ENCODE results near the gene FXYD2. TPM values are rescaled to one million over a fixed set of nuclear protein-coding genes. Genes with fewer than 3 reads are reported as not detected.
"Not testable (repeated sequence)": the region's sequence is repeated elsewhere in the genome, so short reads cannot be mapped to it uniquely, and the experiment has no call there.

Gene FXYD2
- total and polyA plus RNA-seq, 2 donors (not counting 3 experiments of a cell fraction or from before 2014, with no cell fraction given), result 0.99 to 1.8 TPM

DNA sequence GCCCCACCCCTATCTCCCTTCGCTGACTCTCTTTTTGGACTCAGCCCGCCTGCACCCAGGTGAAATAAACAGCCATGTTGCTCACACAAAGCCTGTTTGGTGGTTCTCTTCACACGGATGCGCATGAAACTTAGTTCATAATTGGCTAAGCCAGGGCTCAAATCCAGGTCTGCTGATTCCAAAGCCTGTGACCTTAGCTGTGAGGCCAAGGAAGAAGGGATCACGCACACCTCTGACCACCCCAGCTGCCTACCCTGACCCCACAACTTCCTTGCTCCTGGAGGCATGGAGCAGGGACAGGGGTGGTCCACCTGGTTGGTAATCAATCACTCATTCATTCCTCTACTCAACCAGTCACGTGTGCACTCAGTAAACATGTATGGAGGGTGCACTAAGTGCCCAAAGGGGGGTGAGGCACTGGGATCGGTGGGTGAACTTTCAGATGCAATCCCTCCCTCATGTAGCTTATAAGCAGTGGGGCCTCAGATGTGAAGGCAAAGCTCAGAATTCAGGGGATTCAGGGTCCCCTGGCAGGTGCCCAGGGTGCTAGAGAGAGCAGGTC lies 10.3 kb downstream of the FXYD2 start:
- dilution Hi-C loops (cut with MboI; ENCODE audit: extremely low pct_ligation_motif_present, low sequenced_read_pairs), result no loop called here
- BruUV-seq (replicated peaks), result no TSS peak

DNA sequence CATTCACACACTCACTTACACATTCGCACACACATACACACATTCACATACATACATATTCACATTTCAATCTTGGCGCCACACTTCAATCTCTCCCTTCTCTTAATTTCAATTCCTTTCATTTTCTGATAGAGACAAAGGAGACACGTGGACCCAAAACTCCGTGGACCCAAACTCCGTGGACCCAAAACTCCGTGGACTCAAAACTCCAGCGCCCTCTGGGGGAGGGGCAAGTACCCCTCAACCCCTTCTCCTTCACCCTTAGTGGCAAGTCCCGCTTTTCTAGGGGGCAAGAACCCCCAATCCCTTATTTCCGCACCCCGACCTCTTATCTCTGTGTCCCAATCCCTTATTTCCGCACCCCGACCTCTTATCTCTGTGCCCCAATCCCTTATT lies 14.5 kb downstream of the FXYD2 start:
- H3K27me3 ChIP-seq (ENCODE audit: control insufficient read depth in 2 of 2, insufficient read depth in 2 of 2, low read length in 2 of 2); H3K9ac ChIP-seq (replicated peaks; ENCODE audit: extremely low read depth, insufficient read depth, low read length); H3K36me3 ChIP-seq (ENCODE audit: control insufficient read depth in 2 of 2, extremely low read depth in 1 of 2, insufficient read depth in 2 of 2, low read length in 2 of 2); BruUV-seq (replicated peaks); H3K9me3 ChIP-seq (replicated peaks; ENCODE audit: control insufficient read depth, insufficient read depth, low read length); H3K9me1 ChIP-seq (replicated peaks; ENCODE audit: control insufficient read depth, extremely low read depth, insufficient read depth, low read length); FAIRE-seq; H2AFZ ChIP-seq (ENCODE audit: low read depth, low read length); dilution Hi-C loops (cut with MboI; ENCODE audit: extremely low pct_ligation_motif_present, low sequenced_read_pairs); H3K4me3 ChIP-seq (replicated peaks in 1 of 3; ENCODE audit: insufficient read depth in 1 of 3, low read depth in 1 of 3, low read length in 3 of 3); H4K20me1 ChIP-seq (replicated peaks; ENCODE audit: control insufficient read depth, extremely low read depth, insufficient read depth, low read length); H3K27ac ChIP-seq (ENCODE audit: insufficient read depth, low read depth, low read length); H3K4me1 ChIP-seq (ENCODE audit: control insufficient read depth, extremely low read depth, insufficient read depth, low read length); DNase-seq (ENCODE audit: low read depth, low spot score); POLR2A ChIA-PET; H3K4me2 ChIP-seq (ENCODE audit: insufficient read depth, low read length); H3K79me2 ChIP-seq (ENCODE audit: control insufficient read depth, insufficient read depth, low read length): not testable (repeated sequence)
- intact Hi-C loops (cut with micrococcal nuclease), result loop anchor here (10.0 kb wide), 1 partner anchor 575 kb away; the partner anchor contains the start of genes PCSK7 and RNF214
- CTCF ChIA-PET, result interaction anchor here (1.6 to 5.1 kb wide), 6 partner anchors 9 to 385 kb away, joined by 8 to 213 read pairs (median 118); partner anchors contain the start of gene FXYD2

More for the DNA sequence above, 10.3 kb downstream of the FXYD2 start:
- H3K27ac ChIP-seq (ENCODE audit: insufficient read depth, low read depth, low read length), result no peak overlapping the region
- no peak overlapping the region for H3K4me3 ChIP-seq (replicated peaks in 1 of 3; ENCODE audit: insufficient read depth in 1 of 3, low read depth in 1 of 3, low read length in 3 of 3)
- H3K79me2 ChIP-seq (ENCODE audit: control insufficient read depth, insufficient read depth, low read length), result no peaks in the 10 kb centered on the region
- no peaks in the 10 kb centered on the region for H3K9me1 ChIP-seq (replicated peaks; ENCODE audit: control insufficient read depth, extremely low read depth, insufficient read depth, low read length)
- H3K4me2 ChIP-seq (ENCODE audit: insufficient read depth, low read length), result no peak overlapping the region
- H3K9ac ChIP-seq (replicated peaks; ENCODE audit: extremely low read depth, insufficient read depth, low read length), result no peak overlapping the region
- no peak for TF ChIP-seq MYC (IDR thresholded peaks at IDR 0.05; ENCODE audit: low read depth, low read length)
- no peak for TF ChIP-seq EZH2 (IDR thresholded peaks at IDR 0.05; ENCODE audit: borderline replicate concordance, low read depth, low read length, severe bottlenecking)
- TF ChIP-seq POLR2AphosphoS5 (IDR thresholded peaks at IDR 0.05; ENCODE audit: insufficient read depth, low read depth, low read length), result no peak
- TF ChIP-seq, protein P1, sequence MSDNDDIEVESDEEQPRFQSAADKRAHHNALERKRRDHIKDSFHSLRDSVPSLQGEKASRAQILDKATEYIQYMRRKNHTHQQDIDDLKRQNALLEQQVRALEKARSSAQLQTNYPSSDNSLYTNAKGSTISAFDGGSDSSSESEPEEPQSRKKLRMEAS (IDR thresholded peaks at IDR 0.05; ENCODE audit: insufficient read depth, insufficient read length), result no peak
- no peak overlapping the region for H2AFZ ChIP-seq (ENCODE audit: low read depth, low read length)
- no peaks in the 10 kb centered on the region for H3K9me3 ChIP-seq (replicated peaks; ENCODE audit: control insufficient read depth, insufficient read depth, low read length)
- DNase-seq (ENCODE audit: low read depth, low spot score), result no peak
- peaks cover 0 to 1% of the 10 kb centered on the region in 2 experiments for H3K27me3 ChIP-seq (ENCODE audit: control insufficient read depth in 2 of 2, insufficient read depth in 2 of 2, low read length in 2 of 2)
- FAIRE-seq, result no peak
- intact Hi-C loops (cut with micrococcal nuclease), result loop anchor here (10.0 kb wide), 1 partner anchor 579 kb away; the partner anchor contains the start of genes PCSK7 and RNF214
- peaks cover 15% of the 10 kb centered on the region for H3K4me1 ChIP-seq (ENCODE audit: control insufficient read depth, extremely low read depth, insufficient read depth, low read length)
- H3K36me3 ChIP-seq (ENCODE audit: control insufficient read depth in 2 of 2, extremely low read depth in 1 of 2, insufficient read depth in 2 of 2, low read length in 2 of 2), result no peaks in the 10 kb centered on the region
- H4K20me1 ChIP-seq (replicated peaks; ENCODE audit: control insufficient read depth, extremely low read depth, insufficient read depth, low read length), result no peaks in the 10 kb centered on the region
- ChIA-PET POLR2A (no interaction called here), CTCF (interaction anchor here (1.0 to 12.2 kb wide), 5 partner anchors 8 to 388 kb away, joined by 3 to 520 read pairs (median 23); no protein-coding TSS in a partner anchor)

All from endothelial cell of umbilical vein (primary cell).